Muscle layer of duodenum (tissue), 2 donors: ENCODE data around the gene USP47.

Experiments used
- H3K27ac ChIP-seq: one replicate; pipeline ENCODE4 v1.7.0; 2013; ENCODE audit warnings: mild to moderate bottlenecking, low read length
- H3K27me3 ChIP-seq: one replicate; pipeline ENCODE4 v1.7.0; 2013; ENCODE audit warnings: low read depth, mild to moderate bottlenecking, control low read depth, low read length
- H3K36me3 ChIP-seq, 2 donors: one replicate each; pipeline ENCODE4 v1.7.0; 2013; ENCODE audit warnings: low read length in 2 of 2, control low read depth in 1 of 2, mild to moderate bottlenecking in 1 of 2; ENCODE audit not compliant: insufficient read depth in 2 of 2, control insufficient read depth in 1 of 2
- H3K4me1 ChIP-seq, 2 donors: one replicate each; pipeline ENCODE4 v1.7.0; 2013; ENCODE audit warnings: low read length in 2 of 2, mild to moderate bottlenecking in 2 of 2, control low read depth in 1 of 2, moderate library complexity in 1 of 2; ENCODE audit not compliant: insufficient read depth in 2 of 2, control insufficient read depth in 1 of 2
- H3K4me3 ChIP-seq, 2 donors: one replicate each; pipeline ENCODE4 v1.7.0; 2013; ENCODE audit warnings: low read length in 2 of 2, low read depth in 1 of 2, mild to moderate bottlenecking in 1 of 2
- H3K9me3 ChIP-seq, 2 donors: one replicate each; pipeline ENCODE4 v1.7.0; 2013; ENCODE audit warnings: low read length in 2 of 2, control low read depth in 1 of 2, mild to moderate bottlenecking in 1 of 2; ENCODE audit not compliant: control insufficient read depth in 1 of 2
- donor health status: healthy.

Gene USP47

DNA sequence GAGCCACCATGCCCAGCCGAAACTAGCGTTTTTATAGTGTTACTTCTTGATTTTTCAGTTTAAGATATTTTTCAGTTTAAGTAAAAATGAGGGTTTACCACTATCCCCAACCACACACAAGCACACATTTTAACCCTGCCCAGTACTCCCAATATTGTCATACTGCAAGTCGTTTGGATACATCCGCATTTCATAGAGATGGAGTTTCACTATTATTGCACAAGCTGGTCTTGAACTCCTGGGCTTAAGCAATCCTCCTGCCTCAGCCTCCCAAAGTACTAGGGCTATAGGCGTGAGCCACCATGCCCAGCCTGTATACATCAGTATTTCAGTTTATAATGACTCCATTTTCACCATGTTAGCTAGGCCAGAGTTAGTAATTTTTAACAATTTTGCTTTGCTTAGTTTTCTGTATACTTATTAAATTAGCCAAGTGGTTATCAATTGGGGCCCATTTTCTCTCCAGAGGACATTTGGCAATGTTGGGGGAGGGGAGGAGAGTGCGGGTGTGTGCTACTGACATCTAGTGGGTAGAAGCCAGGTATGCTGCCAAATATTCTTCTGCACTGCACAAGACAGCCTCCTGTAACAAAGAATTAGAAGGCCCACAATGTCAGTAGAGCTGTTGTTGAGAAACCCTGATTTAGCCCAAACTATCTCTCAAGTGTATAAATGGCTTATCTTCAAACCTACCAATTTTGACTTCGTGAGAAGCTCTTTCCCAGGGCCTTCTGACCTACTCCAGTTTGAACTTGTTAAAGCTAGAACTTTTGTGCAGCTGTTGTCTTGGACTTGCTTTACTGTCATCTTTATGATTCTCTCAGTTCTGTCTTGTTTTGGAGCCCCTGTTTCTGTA, 7.3 kb downstream of the USP47 start:
- Histone ChIP-seq H3K27ac (no peak overlapping the region), H3K27me3 (no peaks in the 10 kb centered on the region), H3K36me3 (no peaks in the 10 kb centered on the region), H3K9me3 (no peaks in the 10 kb centered on the region), H3K4me3 (no peak overlapping the region), H3K4me1 (peaks cover 17 to 62% of the 10 kb centered on the region in 2 donors)

DNA sequence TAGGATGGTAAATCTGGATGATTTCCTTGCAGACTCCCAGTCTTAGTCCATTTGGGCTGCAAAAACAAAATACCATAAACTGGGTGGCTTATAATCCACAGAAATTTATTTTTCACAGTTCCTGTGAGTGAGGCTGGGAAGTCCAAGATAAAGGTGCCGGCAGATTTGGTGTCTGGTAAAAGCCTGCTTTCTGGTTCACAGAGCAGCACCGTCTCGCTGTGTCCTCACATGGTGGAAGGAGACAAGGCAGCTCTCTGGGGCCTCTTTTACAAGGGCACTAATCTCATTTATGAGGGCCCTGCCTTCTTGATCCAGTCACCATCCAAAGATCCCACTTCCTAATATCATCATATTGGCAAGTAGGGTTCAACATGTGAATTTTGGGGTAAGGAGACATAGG, 8.9 kb downstream of the USP47 start:
- Histone ChIP-seq H3K27ac (no peak overlapping the region), H3K9me3 (no peaks in the 10 kb centered on the region), H3K4me1 (peaks cover 13 to 54% of the 10 kb centered on the region in 2 donors), H3K4me3 (no peak overlapping the region), H3K27me3 (no peaks in the 10 kb centered on the region), H3K36me3 (no peaks in the 10 kb centered on the region)

DNA sequence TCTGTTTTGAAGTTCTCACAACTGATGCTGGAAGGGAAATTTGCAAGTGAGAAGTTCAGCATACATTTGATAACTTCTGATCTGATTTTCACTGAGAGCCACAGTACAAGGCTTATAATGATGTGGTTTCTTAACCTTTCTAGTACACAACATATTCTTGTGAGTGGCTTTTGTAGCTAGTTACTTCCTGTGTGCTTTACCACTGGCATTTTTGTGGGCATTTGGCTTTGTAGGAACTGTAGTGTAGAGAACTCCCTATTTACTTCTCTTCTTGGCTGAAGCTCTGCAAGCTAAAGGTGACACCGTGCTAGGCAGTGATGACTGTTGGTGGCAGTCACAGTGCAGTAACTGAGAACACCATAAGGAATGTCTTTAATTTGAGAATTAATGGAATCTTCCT, 14.9 kb downstream of the USP47 start:
- Histone ChIP-seq H3K4me1 (peaks cover 6 to 38% of the 10 kb centered on the region in 2 donors), H3K27ac (no peak overlapping the region), H3K9me3 (no peaks in the 10 kb centered on the region), H3K4me3 (no peak overlapping the region), H3K27me3 (no peaks in the 10 kb centered on the region), H3K36me3 (no peaks in the 10 kb centered on the region)

DNA sequence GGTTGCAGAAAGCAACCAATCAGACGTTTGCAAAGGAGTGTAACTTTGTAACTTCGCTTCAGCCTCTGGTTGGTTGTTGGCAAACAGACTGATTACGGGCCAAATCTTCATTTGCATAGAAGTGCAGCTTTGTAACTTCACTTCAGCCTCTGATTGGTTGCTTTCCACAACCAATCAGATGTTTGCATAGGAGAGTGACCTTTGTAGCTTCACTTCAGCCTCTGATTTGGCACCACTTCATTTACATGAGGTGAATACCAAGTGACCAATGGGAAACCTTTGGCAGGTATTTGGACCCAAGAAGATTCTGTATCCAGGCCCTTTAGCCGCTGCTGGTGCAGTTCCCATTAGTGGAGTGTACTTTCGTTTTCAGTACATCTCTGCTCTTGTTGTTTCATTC, 16.0 kb downstream of the USP47 start:
- no peak overlapping the region for H3K27ac ChIP-seq
- peaks cover 6 to 31% of the 10 kb centered on the region in 2 donors for H3K4me1 ChIP-seq
- H3K27me3 ChIP-seq: no peaks in the 10 kb centered on the region
- peak overlapping the region in 1 of 2 donors; percentile 14 for H3K4me3 ChIP-seq
- no peaks in the 10 kb centered on the region for H3K36me3 ChIP-seq
- H3K9me3 ChIP-seq: no peaks in the 10 kb centered on the region

DNA sequence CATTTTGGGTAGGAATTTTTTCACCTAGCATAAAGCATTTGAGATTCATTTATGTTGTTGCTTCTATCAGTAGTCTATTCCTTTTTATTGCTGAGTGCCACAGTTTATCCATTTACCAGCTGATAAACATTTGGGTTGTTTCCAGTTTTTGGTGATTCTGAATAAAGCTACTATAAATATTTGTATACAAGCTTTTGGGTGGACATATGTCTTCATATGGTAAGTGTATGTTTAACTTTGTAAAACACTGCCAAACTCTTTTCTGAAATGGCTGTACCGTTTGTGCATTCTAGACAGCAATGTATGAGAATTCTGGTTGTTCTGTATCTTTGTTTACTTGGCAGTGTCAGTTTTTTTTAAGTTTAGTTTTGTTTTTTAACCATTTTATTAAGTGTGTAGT, 16.9 kb downstream of the USP47 start:
- Histone ChIP-seq H3K9me3 (no peaks in the 10 kb centered on the region), H3K36me3 (no peaks in the 10 kb centered on the region), H3K4me1 (peaks cover 6 to 29% of the 10 kb centered on the region in 2 donors), H3K27ac (no peak overlapping the region), H3K27me3 (no peaks in the 10 kb centered on the region), H3K4me3 (no peak overlapping the region)

DNA sequence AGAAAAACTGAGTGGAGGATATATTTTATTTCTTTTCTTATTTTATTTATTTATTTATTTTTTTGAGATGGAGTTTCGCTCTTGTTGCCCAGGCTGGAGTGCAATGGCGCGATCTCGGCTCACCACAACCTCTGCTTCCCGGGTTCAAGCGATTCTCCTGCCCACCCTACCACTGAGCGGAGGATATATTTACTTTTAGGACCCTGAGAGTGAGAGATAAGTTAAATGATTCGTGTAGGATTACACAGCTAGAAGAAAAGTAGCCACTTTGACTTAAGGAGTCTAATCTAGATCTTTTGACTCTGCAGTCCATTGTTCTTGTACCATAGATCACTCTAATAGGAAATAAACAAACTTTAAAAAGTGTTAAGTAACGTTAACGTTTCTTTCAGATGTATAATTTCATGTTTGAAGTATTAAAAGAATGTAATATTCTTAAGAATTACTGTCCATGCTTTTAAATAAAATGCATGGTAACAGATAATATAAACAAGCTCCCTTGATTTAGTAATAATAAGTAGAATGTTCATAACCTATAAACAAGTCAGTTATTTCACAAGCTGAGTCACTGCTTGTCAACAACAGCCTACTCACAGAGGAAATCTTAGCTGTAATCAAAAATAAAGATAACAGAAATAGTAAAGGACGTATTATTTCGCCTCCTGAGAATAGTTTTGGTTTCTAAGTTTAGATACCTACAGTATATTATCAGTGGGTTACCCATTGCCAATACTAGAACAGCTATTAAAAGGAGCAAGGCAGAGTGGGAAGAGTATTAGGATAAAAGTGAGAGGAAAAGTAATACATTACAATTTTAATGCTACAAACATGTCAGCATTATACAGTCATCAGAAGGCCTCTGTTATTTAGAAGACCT, 18.6 kb downstream of the USP47 start:
- Histone ChIP-seq H3K4me3 (peak overlapping the region in 1 of 2 donors; percentile 16), H3K36me3 (no peaks in the 10 kb centered on the region), H3K4me1 (peaks cover 6 to 29% of the 10 kb centered on the region in 2 donors), H3K27ac (peak overlapping the region; percentile 29), H3K9me3 (no peaks in the 10 kb centered on the region), H3K27me3 (no peaks in the 10 kb centered on the region)

DNA sequence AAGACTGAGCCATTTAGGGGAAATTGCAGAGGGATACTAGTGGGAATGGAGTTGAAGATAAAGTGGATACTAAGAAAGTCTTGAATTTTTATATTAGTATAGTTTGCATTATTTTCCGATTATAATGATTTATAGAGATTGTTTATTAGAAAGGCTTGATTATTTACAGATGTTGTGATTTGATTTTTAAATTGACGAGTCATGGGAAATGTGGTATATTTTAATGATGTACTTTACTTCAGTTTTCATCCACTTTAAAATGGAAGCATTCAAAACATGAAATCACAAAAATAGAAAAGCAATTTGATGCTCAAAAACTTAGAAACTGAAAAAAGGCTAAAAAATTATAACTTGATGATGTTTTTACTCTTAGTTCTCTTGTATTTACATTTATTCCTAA, 21.2 kb downstream of the USP47 start:
- Histone ChIP-seq H3K27me3 (no peaks in the 10 kb centered on the region), H3K9me3 (peaks cover 0 to 4% of the 10 kb centered on the region in 2 donors), H3K4me3 (no peak overlapping the region), H3K27ac (no peak overlapping the region), H3K4me1 (peaks cover 6 to 12% of the 10 kb centered on the region in 2 donors), H3K36me3 (no peaks in the 10 kb centered on the region)

DNA sequence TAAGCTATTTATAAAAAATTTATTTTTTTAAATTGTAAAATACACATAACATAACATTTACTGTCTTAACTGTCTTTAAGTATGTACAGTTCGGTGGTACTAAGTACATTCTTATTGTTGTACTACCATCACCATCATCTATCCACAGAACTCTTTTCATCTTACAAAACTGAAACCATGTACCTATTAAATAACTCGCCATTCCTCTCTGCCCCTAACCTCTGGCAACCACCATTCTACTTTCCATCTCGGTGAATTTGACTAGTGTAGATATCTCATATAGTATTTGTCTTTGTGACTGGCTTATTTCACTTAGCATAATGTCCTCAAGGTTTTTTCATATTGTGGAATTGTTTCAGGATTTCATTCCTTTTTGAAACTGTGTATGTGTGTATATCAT, 22.6 kb downstream of the USP47 start:
- Histone ChIP-seq H3K9me3 (peaks cover 0 to 4% of the 10 kb centered on the region in 2 donors), H3K4me1 (peaks cover 6 to 7% of the 10 kb centered on the region in 2 donors), H3K27ac (no peak overlapping the region), H3K4me3 (no peak overlapping the region), H3K36me3 (no peaks in the 10 kb centered on the region), H3K27me3 (no peaks in the 10 kb centered on the region)

DNA sequence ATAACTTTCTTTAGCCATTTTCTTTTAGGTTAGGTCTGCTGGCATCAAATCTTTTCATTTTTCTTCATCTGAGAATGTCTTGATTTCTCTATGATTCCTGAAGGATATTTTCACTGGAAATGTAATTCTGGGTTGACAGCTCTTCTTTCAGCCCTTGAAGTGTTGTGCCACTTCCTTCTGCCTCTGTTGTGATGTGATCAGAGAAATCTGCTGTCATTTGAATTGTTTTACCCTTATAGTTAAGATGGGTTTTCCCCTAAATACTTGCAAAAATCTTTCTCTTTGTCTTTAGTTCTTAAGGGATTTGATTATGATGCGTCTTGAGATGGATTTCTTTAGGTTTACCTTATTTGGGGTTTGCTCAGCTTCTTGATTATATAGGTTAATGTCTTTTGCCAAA, 23.0 kb downstream of the USP47 start:
- Histone ChIP-seq H3K4me3 (no peak overlapping the region), H3K36me3 (no peaks in the 10 kb centered on the region), H3K9me3 (peaks cover 0 to 4% of the 10 kb centered on the region in 2 donors), H3K27ac (no peak overlapping the region), H3K4me1 (peaks cover 6 to 9% of the 10 kb centered on the region in 2 donors), H3K27me3 (no peaks in the 10 kb centered on the region)

DNA sequence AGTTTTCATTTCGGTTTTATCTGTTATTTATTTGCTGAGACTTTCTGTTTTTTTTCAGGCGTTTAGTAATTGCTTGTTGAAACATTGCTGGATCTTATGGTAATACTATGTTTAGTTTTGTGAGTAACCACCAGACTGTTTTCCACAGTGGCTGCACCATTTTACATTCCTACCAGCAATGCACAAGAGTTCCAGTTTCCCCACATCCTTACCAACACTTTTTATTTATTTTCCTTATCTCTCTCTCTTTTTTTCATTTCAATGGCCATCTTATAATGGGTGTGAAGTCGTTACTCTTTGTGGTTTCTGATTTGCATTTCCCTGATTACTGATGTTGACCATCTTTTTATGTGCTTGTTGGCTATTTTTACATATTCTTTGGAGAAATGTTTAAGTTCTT, 23.7 kb downstream of the USP47 start:
- Histone ChIP-seq H3K4me3 (no peak overlapping the region), H3K9me3 (peaks cover 0 to 4% of the 10 kb centered on the region in 2 donors), H3K4me1 (peaks cover 3 to 10% of the 10 kb centered on the region in 2 donors), H3K27ac (no peak overlapping the region), H3K36me3 (no peaks in the 10 kb centered on the region), H3K27me3 (no peaks in the 10 kb centered on the region)

DNA sequence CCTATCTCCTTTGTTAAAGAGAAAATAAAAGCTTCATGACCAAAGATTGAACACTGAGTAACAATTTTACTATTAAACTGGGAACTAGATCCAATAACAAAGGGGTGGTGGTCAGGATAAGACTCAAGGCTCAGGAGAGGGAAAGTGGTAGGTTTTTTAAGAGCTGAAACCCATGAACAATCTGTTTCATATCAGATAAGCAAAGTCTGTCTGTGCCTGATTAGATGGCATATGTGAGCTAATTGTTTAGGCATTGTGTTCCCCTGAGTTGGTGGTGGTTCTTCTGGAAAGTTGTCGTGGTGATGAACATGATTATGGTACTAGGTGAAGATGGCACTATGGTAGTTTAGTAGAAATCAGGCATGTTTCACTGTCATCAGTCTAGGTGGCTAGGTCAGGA, 24.4 kb downstream of the USP47 start:
- Histone ChIP-seq H3K36me3 (no peaks in the 10 kb centered on the region), H3K4me3 (no peak overlapping the region), H3K27ac (no peak overlapping the region), H3K27me3 (no peaks in the 10 kb centered on the region), H3K4me1 (peaks cover 0 to 11% of the 10 kb centered on the region in 2 donors), H3K9me3 (peaks cover 0 to 4% of the 10 kb centered on the region in 2 donors)
